HG02763 (cell line): Measurements from ENCODE around the gene GSTM4.
A peak's percentile ranks its signal among the peaks of the same experiment; 100 is the strongest.
"Not testable (repeated sequence)": the region's sequence is repeated elsewhere in the genome, so short reads cannot be mapped to it uniquely, and the experiment has no call there.

Experiments
- ATAC-seq: cut with Tn5 transposase; IDR thresholded peaks from one replicate; pipeline ENCODE4 v1.9.1; 2021; ENCODE audit warnings: mild to moderate bottlenecking, moderate library complexity; ENCODE audit not compliant: unreplicated experiment

The GSTM4 gene

DNA sequence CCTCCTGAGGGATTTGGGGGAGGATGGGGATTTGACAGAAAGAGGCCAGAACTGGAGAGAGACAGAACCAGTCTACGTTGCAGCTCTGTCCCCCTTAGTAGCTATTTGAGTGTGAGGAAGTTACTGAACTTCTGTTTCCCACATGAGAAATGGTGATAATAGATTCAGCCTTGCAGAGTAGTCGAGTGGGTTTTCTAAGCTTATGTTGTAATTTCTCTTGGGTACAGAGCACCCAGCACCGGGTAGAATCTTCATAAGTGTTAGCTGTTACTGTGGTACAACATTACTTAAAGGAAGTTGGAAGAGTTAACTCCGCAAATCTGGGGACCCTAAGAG lies 4.8 kb downstream of the GSTM4 start:
- not testable (repeated sequence) for ATAC-seq

DNA sequence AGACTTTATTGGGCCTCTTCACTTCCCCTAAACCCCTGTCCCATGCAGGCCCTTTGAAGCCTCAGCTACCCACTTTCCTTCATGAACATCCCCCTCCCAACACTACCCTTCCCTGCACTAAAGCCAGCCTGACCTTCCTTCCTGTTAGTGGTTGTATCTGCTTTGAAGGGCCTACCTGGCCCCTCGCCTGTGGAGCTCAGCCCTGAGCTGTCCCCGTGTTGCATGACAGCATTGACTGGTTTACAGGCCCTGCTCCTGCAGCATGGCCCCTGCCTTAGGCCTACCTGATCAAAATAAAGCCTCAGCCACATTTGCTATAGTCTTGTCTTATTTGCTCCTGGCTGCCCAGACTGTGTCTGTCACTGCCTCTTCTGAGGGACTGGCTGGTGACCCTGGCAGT lies 5.5 kb downstream of the GSTM4 start:
- ATAC-seq: no peak

DNA sequence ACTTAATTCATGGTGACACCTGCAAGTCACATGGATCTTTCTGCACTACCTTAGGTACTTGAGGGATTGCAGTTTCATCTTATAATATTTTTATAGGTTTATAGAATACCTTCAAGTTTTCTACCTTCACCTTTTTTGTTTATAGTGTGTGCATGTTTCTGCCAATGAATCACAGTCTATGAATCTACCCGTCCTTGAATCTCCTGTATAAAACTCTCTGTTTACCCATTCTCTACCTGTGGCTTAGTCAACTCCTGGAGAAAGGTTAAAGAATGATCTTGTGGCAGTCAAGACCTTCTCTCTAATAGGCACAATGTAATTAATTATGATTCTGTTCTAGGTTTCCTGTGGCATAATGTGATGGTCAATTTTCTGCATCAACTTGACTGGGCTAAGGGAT lies 8.8 kb downstream of the GSTM4 start:
- no peak for ATAC-seq

DNA sequence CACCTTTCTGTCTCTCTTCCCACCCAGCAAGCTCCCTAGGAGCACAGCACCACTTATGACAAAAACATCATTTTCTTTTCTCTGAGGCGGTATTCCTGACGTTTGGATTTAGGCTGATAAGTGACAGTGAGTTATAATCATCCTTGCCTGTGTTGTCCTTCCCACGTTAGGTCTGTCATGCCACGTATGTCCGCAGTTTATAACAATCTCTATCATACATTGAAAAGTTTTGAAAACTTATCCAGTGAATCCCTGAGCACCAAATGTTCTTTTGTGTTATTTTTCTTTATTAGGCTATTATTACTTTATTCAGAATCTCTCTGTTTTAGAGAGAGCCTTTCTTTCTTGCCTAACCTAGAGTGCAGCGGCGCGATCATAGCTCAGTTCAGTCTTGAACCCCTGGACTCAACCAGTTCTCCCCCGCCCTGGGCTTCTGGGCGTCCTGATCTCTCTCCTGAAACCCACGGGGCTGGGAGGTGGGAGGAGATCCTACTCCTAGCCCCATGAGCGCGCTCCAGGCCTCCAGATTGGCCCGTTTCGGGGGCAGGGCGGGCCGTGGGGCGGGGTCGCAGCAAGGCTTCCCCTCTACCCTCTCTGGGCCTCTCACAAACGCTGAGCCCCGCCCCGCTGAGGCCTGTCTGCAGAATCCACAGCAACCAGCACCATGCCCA lies 11.7 kb downstream of the GSTM4 start, which contains the start of gene GSTM2:
TSS of gene GSTM2 (plus strand) at position 606 of the 671 bp plus-strand sequence. CDS start at position 665, 59 bp downstream.
- ATAC-seq: peak; percentile 92

DNA sequence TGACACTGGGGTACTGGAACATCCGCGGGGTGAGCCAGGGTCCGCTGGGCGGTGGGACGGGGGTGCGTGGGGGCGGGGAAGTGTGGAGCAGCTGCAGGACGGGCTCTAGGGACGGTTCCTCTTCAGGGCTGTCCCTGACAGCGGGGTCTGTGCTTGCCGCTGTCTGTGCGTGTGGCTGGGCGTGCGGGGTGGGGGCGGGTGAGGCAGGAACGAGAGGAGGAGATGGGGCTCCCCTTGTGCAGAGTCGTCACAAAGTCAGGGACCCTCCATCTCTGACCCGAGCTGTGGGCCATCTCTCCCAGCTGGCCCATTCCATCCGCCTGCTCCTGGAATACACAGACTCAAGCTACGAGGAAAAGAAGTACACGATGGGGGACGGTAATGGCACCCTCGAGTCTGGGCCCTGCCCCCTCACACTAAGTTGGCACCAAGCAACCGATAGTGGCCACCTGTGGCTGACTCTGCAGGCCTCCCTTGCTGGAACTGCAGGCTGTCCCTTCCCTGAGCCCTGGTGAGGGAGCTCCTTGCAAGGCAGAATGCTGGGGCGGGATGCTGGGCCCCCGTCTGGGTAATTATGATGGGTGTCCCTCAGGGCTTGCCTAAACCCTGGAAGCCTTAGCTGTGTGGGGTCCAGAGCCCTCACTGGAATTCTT lies 12.3 kb downstream of the GSTM4 start:
- ATAC-seq: no peak

DNA sequence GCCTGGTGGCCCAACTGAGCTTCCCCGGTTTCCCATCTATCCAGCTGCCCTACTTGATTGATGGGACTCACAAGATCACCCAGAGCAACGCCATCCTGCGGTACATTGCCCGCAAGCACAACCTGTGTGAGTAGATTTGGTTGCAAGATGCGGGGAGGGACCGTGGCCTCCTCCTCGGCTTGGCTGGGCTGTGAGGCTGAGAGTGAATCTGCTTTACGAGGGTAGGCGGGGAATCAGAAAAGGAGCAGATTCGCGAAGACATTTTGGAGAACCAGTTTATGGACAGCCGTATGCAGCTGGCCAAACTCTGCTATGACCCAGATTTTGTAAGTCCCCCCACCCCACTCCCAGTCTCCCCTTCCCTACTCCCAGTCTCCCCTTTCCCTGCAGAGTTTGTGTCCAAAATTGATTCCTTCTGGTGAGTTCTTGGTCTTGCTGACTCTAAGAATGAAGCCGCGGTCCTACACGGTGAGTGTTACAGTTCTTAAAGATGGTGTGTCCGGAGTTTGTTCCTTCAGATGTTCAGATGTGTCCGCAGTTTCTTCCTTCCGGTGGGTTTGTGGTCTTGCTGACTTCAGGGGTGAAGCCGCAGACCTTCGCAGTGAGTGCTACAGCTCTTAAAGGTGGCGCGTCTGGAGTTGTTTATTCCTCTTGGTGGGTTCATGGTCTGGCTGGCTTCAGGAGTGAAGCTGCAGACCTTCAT lies 13.5 kb downstream of the GSTM4 start:
- ATAC-seq: no peak

DNA sequence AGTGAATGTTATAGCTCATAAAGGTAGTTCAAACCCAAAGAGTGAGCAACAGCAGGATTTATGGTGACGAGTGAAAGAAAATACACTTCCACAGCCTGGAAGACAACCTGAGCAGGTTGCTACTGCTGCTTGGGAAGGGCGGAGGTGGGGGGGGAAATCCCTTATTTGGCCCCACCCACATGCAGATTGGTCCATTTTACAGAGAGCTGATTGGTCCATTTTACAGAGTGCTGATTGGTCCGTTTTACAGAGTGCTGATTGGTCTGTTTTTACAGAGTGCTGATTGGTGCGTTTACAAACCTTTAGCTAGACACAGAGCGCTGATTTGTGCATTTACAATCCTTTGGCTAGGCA lies 14.0 kb downstream of the GSTM4 start:
- not testable (repeated sequence) for ATAC-seq

DNA sequence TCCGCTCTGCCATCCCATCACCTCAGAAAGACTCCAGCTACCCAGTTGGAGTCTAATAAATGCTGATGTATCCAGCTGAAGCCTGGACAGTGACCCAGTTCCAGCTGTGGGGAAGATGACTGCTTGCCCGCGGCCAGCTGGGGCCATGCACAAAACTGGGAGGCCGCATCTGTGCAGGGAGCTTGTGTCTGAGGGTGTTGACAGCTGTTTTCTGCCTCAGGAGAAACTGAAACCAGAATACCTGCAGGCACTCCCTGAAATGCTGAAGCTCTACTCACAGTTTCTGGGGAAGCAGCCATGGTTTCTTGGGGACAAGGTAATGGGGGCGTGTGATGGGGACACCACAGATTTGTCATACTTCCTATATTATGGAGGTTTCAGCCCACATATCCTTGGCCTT lies 15.2 kb downstream of the GSTM4 start:
- ATAC-seq: no peak

DNA sequence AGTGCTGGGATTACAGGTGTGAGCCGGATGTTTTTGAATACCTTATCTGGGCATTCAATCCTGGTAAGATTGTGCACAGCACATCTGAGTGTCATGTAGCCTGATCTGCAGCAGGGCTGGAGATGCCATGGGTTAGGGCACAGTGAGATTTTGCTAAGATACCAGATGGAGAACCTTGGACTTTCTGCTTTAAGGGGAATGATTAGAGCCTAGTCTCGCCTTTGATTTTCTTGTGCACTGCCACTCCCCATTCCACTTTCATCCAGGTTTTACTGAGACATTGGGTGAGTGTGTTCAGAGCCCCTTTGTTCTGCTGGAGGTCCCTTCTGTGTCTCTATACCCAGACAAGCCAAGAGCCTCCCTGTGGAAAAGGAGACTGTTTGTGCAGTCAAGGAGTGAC lies 18.0 kb downstream of the GSTM4 start:
- ATAC-seq: not testable (repeated sequence)

DNA sequence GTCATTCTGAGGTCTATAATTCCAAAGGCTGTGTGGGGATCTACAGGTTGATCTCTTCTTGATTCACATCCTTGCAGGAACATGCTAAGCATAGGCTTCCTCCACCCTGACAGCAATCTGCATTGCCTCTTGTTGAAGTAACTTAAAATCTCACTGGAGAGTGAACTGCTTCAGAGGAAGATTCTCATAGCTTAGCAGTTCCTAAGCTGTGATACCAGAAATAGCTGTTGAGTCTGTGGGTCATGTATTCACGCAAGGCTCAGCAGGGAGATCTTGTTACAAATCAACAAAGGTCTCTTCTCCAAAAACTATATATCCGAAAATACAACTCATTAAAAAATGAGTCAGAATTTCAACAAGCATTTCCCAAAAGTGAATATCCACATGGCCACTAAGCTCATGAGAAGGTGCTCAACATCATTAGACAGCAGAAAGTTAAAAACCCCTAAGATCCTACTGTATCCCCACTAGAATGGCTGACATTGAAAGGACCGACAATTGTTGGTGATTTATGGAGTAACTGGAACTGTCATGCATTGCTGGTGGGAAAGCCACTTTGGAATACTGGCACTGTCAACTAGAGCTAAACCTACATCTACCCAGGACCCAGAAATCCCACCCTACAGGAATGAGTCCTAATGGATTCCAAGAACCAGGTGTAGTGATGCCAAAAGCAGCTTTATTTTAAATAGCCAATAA lies 20.9 kb downstream of the GSTM4 start:
- not testable (repeated sequence) for ATAC-seq

DNA sequence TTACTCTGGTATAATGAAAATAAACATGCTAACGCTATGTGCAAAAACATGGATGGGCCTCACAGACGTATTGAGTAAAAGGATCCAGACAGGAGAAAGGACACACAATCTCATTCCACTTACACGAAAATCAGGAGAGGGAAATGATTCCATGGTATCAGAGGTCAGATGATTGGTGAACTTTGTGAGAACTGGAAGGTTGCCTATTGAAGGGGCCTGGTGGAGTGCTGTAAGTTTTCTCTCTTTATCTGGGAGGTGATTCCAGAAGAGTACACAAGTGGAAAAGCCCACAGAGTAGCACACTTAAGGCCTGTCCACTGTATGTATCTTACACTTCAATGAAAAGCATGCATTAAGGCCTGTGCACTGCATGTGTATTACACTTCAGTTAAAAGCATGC lies 21.6 kb downstream of the GSTM4 start:
- ATAC-seq: no peak

DNA sequence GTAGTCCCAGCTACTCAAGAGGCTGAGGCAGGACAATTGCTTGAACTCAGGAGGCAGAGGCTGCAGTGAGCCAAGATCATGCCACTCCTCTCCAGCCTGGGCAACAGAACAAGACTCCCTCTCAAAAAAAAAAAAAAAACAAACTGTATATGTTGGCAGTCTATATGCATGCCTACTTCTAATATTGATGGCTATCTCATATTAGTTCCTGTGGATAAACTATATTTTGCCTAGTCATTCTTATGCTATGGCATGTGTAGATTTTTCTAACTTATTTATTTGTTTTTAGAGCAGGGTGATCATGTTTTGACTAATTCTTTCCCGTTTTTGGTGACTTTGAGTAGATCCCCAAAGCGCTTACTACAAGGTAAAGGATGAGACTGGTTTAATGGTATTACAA lies 22.7 kb downstream of the GSTM4 start:
- ATAC-seq: not testable (repeated sequence)

DNA sequence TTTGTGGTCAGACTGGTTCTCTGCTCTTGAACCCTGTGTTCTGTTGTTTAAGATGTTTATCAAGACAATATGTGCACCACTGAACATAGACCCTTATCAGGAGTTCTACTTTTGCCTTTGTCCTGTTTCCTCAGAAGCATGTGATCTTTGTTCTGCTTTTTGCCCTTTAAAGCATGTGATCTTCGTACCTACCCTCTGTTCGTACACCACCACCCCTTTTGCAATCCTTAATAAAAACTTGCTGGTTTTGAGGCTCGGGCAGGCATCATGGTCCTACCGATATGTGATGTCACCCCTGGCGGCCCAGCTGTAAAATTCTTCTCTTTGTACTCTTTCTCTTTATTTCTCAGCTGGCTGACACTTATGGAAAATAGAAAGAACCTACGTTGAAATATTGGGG lies 28.9 kb downstream of the GSTM4 start:
- ATAC-seq: not testable (repeated sequence)

DNA sequence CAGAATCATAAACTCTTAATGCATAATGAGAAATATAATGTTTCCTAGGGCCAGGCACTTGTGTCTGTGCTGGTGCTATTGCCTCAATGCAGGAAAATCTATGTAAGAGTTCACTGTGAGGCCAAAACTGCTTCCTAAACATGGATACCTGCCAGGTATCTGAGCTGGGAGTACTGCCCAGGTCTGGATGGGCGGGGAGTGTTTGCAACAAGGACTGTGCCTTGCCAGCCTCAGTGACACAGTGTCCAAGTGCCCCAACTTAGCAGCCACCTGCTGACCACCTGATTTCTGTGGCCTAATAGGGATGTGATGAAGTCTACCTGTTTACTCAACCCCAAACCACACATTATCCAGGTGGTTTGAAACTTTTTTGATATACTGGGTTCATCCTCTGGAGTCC lies 29.5 kb downstream of the GSTM4 start:
- not testable (repeated sequence) for ATAC-seq

DNA sequence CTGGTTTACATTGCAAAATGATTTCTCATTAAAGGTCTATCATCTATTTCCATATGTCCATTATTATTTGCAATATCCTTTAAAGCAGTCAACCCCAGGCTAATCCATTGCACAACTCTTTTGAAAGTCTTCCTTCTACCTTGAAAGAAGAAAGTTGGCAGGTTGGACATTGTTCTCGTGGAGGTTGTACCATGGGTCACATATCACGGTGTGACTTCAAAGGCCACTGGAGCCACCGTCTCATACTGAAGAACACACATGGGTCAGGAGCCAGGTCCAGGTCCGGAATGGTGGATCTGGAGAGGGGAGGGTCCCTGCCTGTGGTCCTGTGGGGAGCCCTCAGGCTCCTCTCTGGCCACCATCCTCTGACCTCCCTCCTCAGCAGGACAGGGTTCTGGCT lies 30.0 kb downstream of the GSTM4 start:
- not testable (repeated sequence) for ATAC-seq

DNA sequence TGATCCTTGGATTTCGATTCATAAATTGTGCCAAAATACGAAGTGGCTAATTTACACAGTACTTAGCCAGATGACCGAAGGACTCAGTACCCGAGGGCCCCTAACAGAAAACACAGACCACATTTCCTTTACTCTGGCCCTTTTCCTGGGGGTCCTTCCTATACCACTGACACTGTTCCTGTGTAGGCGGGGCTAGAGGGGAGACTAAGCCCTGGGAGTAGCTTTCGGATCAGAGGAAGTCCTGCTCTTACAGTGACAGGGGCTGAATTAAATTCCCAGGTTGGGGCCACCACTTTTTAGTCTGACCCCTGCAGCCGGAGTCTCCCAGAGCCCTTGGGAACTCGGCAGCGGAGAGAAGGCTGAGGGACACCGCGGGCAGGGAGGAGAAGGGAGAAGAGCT lies 31.2 kb downstream of the GSTM4 start:
- not testable (repeated sequence) for ATAC-seq

DNA sequence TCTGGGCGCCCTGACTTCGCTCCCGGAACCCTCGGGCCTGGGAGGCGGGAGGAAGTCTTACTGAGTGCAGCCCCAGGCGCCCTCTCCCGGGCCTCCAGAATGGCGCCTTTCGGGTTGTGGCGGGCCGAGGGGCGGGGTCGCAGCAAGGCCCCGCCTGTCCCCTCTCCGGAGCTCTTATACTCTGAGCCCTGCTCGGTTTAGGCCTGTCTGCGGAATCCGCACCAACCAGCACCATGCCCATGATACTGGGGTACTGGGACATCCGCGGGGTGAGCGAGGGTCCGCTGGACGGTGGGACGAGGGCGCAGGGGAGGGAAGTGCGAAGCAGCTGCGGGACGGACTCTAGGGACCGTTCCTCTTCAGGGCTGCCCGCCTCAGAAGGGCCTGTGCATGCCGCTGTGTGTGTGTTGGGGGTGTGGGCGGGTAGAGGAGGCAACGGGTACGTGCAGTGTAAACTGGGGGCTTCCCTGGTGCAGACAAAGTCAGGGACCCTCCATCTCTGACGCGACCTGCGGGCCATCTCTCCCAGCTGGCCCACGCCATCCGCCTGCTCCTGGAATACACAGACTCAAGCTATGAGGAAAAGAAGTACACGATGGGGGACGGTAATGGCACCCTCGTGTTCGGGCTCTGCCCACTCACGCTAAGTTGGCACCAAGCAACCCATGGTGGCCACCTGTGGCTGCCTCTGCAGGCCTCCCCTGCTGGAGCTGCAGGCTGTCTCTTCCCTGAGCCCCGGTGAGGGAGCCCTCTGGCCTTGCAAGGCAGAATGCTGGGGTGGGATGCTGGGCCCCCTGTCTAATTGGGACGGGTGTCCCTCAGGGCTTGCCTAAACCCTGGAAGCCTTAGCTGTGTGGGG lies 32.0 kb downstream of the GSTM4 start, which contains the start of gene GSTM1:
TSS of gene GSTM1 (plus strand) at position 177 of the 859 bp plus-strand sequence. CDS start at position 234, 57 bp downstream.
- no peak for ATAC-seq

DNA sequence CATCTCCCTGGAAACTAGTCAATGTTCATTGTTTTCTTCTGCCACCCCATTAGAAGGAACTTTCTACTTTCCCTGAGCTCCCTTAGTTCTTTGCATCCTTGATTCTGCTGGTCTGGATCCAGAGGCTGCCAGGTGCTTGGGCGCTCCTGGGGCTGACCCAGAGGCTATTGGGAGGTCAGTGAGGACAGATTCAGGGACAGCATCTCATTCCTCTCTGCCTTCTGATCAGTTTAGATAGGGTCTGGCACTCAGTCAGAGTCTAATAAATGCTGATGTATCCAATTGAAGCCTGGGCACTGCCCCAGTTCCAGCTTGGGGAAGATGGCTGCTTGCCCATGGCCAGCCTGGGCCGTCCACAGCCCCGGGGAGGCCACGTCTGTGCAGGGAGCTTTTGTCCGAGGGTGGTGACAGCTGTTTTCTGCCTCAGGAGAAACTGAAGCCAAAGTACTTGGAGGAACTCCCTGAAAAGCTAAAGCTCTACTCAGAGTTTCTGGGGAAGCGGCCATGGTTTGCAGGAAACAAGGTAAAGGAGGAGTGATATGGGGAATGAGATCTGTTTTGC lies 34.0 kb downstream of the GSTM4 start:
- no peak for ATAC-seq

DNA sequence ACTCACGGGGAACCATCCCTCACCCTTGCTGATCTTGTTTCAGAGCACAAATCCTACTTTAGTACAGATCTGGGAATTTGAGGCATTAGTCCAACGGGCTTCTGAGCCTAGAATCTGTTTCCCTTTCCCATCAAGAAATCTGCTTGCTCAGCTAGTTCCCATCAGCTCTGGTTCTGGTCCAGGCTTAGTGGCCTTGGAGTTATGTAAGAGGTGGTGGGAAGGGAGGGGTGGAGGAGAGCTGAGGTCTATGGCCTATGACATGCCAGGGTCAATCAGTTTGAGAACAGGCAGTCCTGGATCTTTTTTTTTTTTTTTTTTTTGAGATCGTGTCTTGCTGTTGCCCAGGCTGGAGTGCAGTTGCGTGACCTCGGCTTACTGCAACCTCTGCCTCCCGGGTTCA lies 35.9 kb downstream of the GSTM4 start:
- ATAC-seq: no peak

DNA sequence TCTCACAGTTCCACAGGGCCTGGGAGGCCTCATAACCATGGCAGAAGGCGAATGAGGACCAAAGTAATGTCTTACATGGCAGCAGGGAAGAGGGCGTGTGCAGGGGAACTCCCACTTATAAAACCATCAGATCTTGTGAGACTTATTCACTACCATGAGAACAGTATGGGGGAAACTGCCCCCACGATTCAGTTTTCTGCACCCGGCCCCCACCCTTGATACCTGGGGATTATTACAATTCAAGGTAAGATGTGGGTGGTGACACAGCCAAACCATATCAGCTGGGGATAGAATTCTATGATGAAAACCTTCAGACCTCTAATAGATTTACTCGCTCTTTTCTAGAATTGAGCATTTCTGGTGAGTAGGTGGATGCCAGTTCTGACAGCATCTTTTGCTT lies 38.5 kb downstream of the GSTM4 start:
- not testable (repeated sequence) for ATAC-seq
